ENCODE results near the gene GAGE12G. TPM values are rescaled to one million over a fixed set of nuclear protein-coding genes. Genes with fewer than 3 reads are reported as not detected.

Gene GAGE12G, protein sequence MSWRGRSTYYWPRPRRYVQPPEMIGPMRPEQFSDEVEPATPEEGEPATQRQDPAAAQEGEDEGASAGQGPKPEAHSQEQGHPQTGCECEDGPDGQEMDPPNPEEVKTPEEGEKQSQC
- total RNA-seq (2014; rRNA removed; shearing (Covaris generic)) = not detected in 2 replicates

DNA sequence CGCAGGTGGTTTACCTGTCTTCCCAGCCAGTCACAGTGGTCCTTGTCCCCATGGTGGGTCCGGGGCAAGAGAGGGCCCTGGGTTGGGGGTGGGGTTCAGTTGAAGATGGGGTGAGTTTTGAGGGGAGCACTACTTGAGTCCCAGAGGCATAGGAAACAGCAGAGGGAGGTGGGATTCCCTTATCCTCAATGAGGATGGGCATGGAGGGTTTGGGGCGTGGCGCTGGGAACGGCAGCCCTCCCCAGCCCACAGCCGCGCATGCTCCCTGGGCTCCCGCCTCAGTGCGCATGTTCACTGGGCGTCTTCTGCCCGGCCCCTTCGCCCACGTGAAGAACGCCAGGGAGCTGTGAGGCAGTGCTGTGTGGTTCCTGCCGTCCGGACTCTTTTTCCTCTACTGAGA is at the start of gene GAGE12G:
GAGE12G (plus strand) TSS at position 301 of the 400 bp plus-strand sequence. CDS start 1,155 bp downstream, outside the sequence.

DNA sequence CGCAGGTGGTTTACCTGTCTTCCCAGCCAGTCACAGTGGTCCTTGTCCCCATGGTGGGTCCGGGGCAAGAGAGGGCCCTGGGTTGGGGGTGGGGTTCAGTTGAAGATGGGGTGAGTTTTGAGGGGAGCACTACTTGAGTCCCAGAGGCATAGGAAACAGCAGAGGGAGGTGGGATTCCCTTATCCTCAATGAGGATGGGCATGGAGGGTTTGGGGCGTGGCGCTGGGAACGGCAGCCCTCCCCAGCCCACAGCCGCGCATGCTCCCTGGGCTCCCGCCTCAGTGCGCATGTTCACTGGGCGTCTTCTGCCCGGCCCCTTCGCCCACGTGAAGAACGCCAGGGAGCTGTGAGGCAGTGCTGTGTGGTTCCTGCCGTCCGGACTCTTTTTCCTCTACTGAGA is 38.3 kb upstream of the GAGE12G start, which contains the start of gene GAGE12C:
GAGE12C (plus strand) TSS at position 301 of the 400 bp plus-strand sequence. CDS start 1,155 bp downstream, outside the sequence.

DNA sequence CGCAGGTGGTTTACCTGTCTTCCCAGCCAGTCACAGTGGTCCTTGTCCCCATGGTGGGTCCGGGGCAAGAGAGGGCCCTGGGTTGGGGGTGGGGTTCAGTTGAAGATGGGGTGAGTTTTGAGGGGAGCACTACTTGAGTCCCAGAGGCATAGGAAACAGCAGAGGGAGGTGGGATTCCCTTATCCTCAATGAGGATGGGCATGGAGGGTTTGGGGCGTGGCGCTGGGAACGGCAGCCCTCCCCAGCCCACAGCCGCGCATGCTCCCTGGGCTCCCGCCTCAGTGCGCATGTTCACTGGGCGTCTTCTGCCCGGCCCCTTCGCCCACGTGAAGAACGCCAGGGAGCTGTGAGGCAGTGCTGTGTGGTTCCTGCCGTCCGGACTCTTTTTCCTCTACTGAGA is 28.8 kb upstream of the GAGE12G start, which contains the start of gene GAGE12D:
GAGE12D (plus strand) TSS at position 301 of the 400 bp plus-strand sequence. CDS start 1,155 bp downstream, outside the sequence.

DNA sequence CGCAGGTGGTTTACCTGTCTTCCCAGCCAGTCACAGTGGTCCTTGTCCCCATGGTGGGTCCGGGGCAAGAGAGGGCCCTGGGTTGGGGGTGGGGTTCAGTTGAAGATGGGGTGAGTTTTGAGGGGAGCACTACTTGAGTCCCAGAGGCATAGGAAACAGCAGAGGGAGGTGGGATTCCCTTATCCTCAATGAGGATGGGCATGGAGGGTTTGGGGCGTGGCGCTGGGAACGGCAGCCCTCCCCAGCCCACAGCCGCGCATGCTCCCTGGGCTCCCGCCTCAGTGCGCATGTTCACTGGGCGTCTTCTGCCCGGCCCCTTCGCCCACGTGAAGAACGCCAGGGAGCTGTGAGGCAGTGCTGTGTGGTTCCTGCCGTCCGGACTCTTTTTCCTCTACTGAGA is 19.2 kb upstream of the GAGE12G start, which contains the start of gene GAGE12E:
GAGE12E (plus strand) TSS at position 301 of the 400 bp plus-strand sequence. CDS start 1,155 bp downstream, outside the sequence.

DNA sequence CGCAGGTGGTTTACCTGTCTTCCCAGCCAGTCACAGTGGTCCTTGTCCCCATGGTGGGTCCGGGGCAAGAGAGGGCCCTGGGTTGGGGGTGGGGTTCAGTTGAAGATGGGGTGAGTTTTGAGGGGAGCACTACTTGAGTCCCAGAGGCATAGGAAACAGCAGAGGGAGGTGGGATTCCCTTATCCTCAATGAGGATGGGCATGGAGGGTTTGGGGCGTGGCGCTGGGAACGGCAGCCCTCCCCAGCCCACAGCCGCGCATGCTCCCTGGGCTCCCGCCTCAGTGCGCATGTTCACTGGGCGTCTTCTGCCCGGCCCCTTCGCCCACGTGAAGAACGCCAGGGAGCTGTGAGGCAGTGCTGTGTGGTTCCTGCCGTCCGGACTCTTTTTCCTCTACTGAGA is 9.7 kb upstream of the GAGE12G start, which contains the start of gene GAGE12F:
GAGE12F (plus strand) TSS at position 301 of the 400 bp plus-strand sequence. CDS start 1,155 bp downstream, outside the sequence.

DNA sequence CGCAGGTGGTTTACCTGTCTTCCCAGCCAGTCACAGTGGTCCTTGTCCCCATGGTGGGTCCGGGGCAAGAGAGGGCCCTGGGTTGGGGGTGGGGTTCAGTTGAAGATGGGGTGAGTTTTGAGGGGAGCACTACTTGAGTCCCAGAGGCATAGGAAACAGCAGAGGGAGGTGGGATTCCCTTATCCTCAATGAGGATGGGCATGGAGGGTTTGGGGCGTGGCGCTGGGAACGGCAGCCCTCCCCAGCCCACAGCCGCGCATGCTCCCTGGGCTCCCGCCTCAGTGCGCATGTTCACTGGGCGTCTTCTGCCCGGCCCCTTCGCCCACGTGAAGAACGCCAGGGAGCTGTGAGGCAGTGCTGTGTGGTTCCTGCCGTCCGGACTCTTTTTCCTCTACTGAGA is 9.4 kb downstream of the GAGE12G start, which contains the start of gene GAGE12H:
GAGE12H (plus strand) TSS at position 301 of the 400 bp plus-strand sequence. CDS start 1,155 bp downstream, outside the sequence.

DNA sequence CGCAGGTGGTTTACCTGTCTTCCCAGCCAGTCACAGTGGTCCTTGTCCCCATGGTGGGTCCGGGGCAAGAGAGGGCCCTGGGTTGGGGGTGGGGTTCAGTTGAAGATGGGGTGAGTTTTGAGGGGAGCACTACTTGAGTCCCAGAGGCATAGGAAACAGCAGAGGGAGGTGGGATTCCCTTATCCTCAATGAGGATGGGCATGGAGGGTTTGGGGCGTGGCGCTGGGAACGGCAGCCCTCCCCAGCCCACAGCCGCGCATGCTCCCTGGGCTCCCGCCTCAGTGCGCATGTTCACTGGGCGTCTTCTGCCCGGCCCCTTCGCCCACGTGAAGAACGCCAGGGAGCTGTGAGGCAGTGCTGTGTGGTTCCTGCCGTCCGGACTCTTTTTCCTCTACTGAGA is 19.0 kb downstream of the GAGE12G start, which contains the start of gene GAGE2A:
GAGE2A (plus strand) TSS at position 301 of the 400 bp plus-strand sequence. CDS start 1,155 bp downstream, outside the sequence.

DNA sequence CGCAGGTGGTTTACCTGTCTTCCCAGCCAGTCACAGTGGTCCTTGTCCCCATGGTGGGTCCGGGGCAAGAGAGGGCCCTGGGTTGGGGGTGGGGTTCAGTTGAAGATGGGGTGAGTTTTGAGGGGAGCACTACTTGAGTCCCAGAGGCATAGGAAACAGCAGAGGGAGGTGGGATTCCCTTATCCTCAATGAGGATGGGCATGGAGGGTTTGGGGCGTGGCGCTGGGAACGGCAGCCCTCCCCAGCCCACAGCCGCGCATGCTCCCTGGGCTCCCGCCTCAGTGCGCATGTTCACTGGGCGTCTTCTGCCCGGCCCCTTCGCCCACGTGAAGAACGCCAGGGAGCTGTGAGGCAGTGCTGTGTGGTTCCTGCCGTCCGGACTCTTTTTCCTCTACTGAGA is 28.5 kb downstream of the GAGE12G start, which contains the start of gene GAGE1:
GAGE1 (plus strand) TSS at position 301 of the 400 bp plus-strand sequence. CDS start 1,155 bp downstream, outside the sequence.

Small RNA genes within 50 kb of the gene (small RNA-seq; reads per million reads assigned to genes)
- not detected for gene GAGE12B

Other genes with a start within 250 kb of the GAGE12G start
- gene GAGE12J, start 248.4 kb upstream of the GAGE12G start, total RNA-seq (2014; rRNA removed; shearing (Covaris generic)) = 0.57 and 12.5 TPM in 2 replicates
- gene GAGE13, start 238.8 kb upstream of the GAGE12G start, total RNA-seq (2014; rRNA removed; shearing (Covaris generic)) = 1.2 and 9.5 TPM in 2 replicates
- gene GAGE12C, start 38.2 kb upstream of the GAGE12G start, total RNA-seq (2014; rRNA removed; shearing (Covaris generic)) = not detected in 2 replicates
- not detected in 2 replicates for gene GAGE12D, start 28.7 kb upstream of the GAGE12G start, total RNA-seq (2014; rRNA removed; shearing (Covaris generic))
- gene GAGE12E, start 19.1 kb upstream of the GAGE12G start, total RNA-seq (2014; rRNA removed; shearing (Covaris generic)) = 12.0 and 13.1 TPM in 2 replicates
- gene GAGE12F, start 9.6 kb upstream of the GAGE12G start, total RNA-seq (2014; rRNA removed; shearing (Covaris generic)) = not detected in 2 replicates
- gene GAGE12H, start 9.5 kb downstream of the GAGE12G start, total RNA-seq (2014; rRNA removed; shearing (Covaris generic)) = 1.0 TPM in 1 of 2 replicates, not detected in the other
- 28.0 and 28.9 TPM in 2 replicates for gene GAGE2A, start 19.1 kb downstream of the GAGE12G start, total RNA-seq (2014; rRNA removed; shearing (Covaris generic))
- 29.5 and 37.1 TPM in 2 replicates for gene GAGE1, start 28.6 kb downstream of the GAGE12G start, total RNA-seq (2014; rRNA removed; shearing (Covaris generic))
- 3.6 and 7.5 TPM in 2 replicates for gene PAGE1, start 125.6 kb downstream of the GAGE12G start, total RNA-seq (2014; rRNA removed; shearing (Covaris generic))

All from A375 (cell line).